Measurements from ENCODE around the gene NCKAP1. TPM values are rescaled to one million over a fixed set of nuclear protein-coding genes. Genes with fewer than 3 reads are reported as not detected.
"Not testable (repeated sequence)": the region's sequence is repeated elsewhere in the genome, so short reads cannot be mapped to it uniquely, and the experiment has no call there.

The NCKAP1 gene
- total RNA-seq, 4 donors from 2014 or later, result 45.3 to 99.7 (median 74.3) TPM

GRCh38 chr2:182971820-182972547, 66.3 kb downstream of the NCKAP1 start:
- WGBS, 2 donors (ENCODE audit: low coverage in 1 of 2), result 82 to 84% methylated on average over 3 of the region's 3 CpGs
- intact Hi-C loops (cut with DNase I; ENCODE audit: low total_unique reads), result loop anchor here (5.0 kb wide), 1 partner anchor 205 kb away; no protein-coding TSS in a partner anchor
- in situ Hi-C loops (cut with MboI; ENCODE audit: low pct_ligation_motif_present in 1 of 4, low pct_unique_long_range_greater_than_20kb in 1 of 4, low sequenced_read_pairs in 3 of 4), result loop anchor here in 1 of 4 donors (25.0 kb wide), 1 partner anchor 185 kb away; no protein-coding TSS in a partner anchor
- H3K4me3 ChIP-seq, result no peak overlapping the region
- TF ChIP-seq POLR2AphosphoS5 (IDR thresholded peaks at IDR 0.05), result no peak
- no peak for TF ChIP-seq EP300 (IDR thresholded peaks at IDR 0.05; ENCODE audit: low read depth)
- no peak for TF ChIP-seq CTCF (IDR thresholded peaks at IDR 0.05)
- no peak for TF ChIP-seq POLR2A (IDR thresholded peaks at IDR 0.05)
- no peak overlapping the region for H3K27ac ChIP-seq
- no peaks in the 10 kb centered on the region for H3K27me3 ChIP-seq
- DNase-seq, result no peak
- peaks cover 0 to 19% (median 5%) of the 10 kb centered on the region in 4 donors for H3K4me1 ChIP-seq
- peaks cover 0 to 46% (median 3%) of the 10 kb centered on the region in 4 donors for H3K36me3 ChIP-seq
- H3K9me3 ChIP-seq, result no peaks in the 10 kb centered on the region

- in situ Hi-C loops (cut with MboI; ENCODE audit: low pct_ligation_motif_present in 1 of 4, low pct_unique_long_range_greater_than_20kb in 1 of 4, low sequenced_read_pairs in 3 of 4) (loop anchor here in 1 of 4 donors (25.0 kb wide), 1 partner anchor 183 kb away; no protein-coding TSS in a partner anchor), intact Hi-C loops (cut with DNase I; ENCODE audit: low total_unique reads) (loop anchor here (5.0 kb wide), 1 partner anchor 203 kb away; no protein-coding TSS in a partner anchor)
- Histone ChIP-seq H3K4me3 (no peak overlapping the region), H3K9me3 (no peaks in the 10 kb centered on the region), H3K4me1 (peaks cover 0 to 19% (median 5%) of the 10 kb centered on the region in 4 donors), H3K36me3 (peaks cover 0 to 44% (median 3%) of the 10 kb centered on the region in 4 donors), H3K27ac (no peak overlapping the region), H3K27me3 (no peaks in the 10 kb centered on the region)
- no peak for DNase-seq
- 91 to 93% methylated on average over 1 of the region's 1 CpG for WGBS, 2 donors (ENCODE audit: low coverage in 1 of 2)
- TF ChIP-seq POLR2AphosphoS5 (IDR thresholded peaks at IDR 0.05) (no peak), EP300 (IDR thresholded peaks at IDR 0.05; ENCODE audit: low read depth) (no peak), POLR2A (IDR thresholded peaks at IDR 0.05) (no peak), CTCF (IDR thresholded peaks at IDR 0.05) (no peak)
Observed at GRCh38 chr2:182970486-182970885, 67.8 kb downstream of the NCKAP1 start.

DNA sequence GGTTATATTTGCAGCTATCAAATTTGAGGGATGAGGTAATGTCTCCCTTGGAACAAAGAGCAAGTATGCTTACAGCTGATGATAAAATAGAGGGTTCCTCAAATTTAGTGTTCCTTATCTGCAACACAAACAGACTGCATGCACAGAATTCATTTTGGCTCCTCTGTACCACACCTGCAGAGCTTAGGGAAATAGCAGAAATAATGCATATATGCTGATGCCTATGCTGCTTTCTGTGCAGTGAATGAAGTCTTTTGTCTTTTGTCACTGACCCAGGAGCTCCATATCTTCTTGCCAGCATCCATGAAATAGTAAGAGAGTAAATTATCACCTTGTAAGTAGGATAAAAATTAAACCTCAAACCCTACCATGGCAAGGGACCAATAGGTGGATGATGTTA, 69.8 kb downstream of the NCKAP1 start:
- no peak for DNase-seq
- H3K4me1 ChIP-seq, result peaks cover 0 to 17% (median 1%) of the 10 kb centered on the region in 4 donors
- TF ChIP-seq POLR2AphosphoS5 (IDR thresholded peaks at IDR 0.05), result no peak
- no peak for TF ChIP-seq POLR2A (IDR thresholded peaks at IDR 0.05)
- no peak for TF ChIP-seq CTCF (IDR thresholded peaks at IDR 0.05)
- no peak for TF ChIP-seq EP300 (IDR thresholded peaks at IDR 0.05; ENCODE audit: low read depth)
- H3K9me3 ChIP-seq, result no peaks in the 10 kb centered on the region
- intact Hi-C loops (cut with DNase I; ENCODE audit: low total_unique reads) (no loop called here), in situ Hi-C loops (cut with MboI; ENCODE audit: low pct_ligation_motif_present in 1 of 4, low pct_unique_long_range_greater_than_20kb in 1 of 4, low sequenced_read_pairs in 3 of 4) (loop anchor here in 1 of 4 donors (25.0 kb wide), 1 partner anchor 181 kb away; no protein-coding TSS in a partner anchor)
- no peak overlapping the region for H3K27ac ChIP-seq
- H3K4me3 ChIP-seq, result no peak overlapping the region
- H3K36me3 ChIP-seq, result peaks cover 0 to 41% (median 5%) of the 10 kb centered on the region in 4 donors
- H3K27me3 ChIP-seq, result no peaks in the 10 kb centered on the region

- peaks cover 0 to 33% (median 4%) of the 10 kb centered on the region in 4 donors for H3K36me3 ChIP-seq
- H3K9me3 ChIP-seq; intact Hi-C loops (cut with DNase I; ENCODE audit: low total_unique reads); DNase-seq; H3K27me3 ChIP-seq; H3K4me3 ChIP-seq; H3K4me1 ChIP-seq; H3K27ac ChIP-seq: not testable (repeated sequence)
- in situ Hi-C loops (cut with MboI; ENCODE audit: low pct_ligation_motif_present in 1 of 4, low pct_unique_long_range_greater_than_20kb in 1 of 4, low sequenced_read_pairs in 3 of 4), result loop anchor here in 1 of 4 donors (25.0 kb wide), 1 partner anchor 179 kb away; no protein-coding TSS in a partner anchor
- 89 to 98% methylated on average over 8 of the region's 8 CpGs for WGBS, 2 donors (ENCODE audit: low coverage in 1 of 2)
Observed at GRCh38 chr2:182966356-182966755, 71.9 kb downstream of the NCKAP1 start.

Data from transverse colon (tissue), 4 donors.